HG02981 (cell line): ENCODE results near the gene MCUR1.
"Not testable (repeated sequence)": the region's sequence is repeated elsewhere in the genome, so short reads cannot be mapped to it uniquely, and the experiment has no call there.

Experiments used
- ATAC-seq: cut with Tn5 transposase; IDR thresholded peaks from one replicate; pipeline ENCODE4 v1.9.1; 2021; ENCODE audit warnings: mild to moderate bottlenecking, moderate library complexity; ENCODE audit not compliant: unreplicated experiment

MCUR1 gene

GRCh38 chr6:13829419-13829818, 15.1 kb upstream of the MCUR1 start:
- ATAC-seq, result not testable (repeated sequence)

- ATAC-seq, result not testable (repeated sequence)
Observed at GRCh38 chr6:13828656-13829301, 14.4 kb upstream of the MCUR1 start.

GRCh38 chr6:13827032-13827431, 12.7 kb upstream of the MCUR1 start:
- no peak for ATAC-seq

- no peak for ATAC-seq
Observed at GRCh38 chr6:13825871-13826270, 11.5 kb upstream of the MCUR1 start.

- ATAC-seq, result no peak
Observed at GRCh38 chr6:13818341-13818740, 4.0 kb upstream of the MCUR1 start.

GRCh38 chr6:13814938-13815575, 700 bp upstream of the MCUR1 start:
- no peak for ATAC-seq

GRCh38 chr6:13813621-13814175, 659 bp downstream of the MCUR1 start:
- ATAC-seq, result peak; percentile 29

- no peak for ATAC-seq
Observed at GRCh38 chr6:13813026-13813425, 1.3 kb downstream of the MCUR1 start.

- ATAC-seq, result no peak
Observed at GRCh38 chr6:13812359-13812642, 2.1 kb downstream of the MCUR1 start.

- no peak for ATAC-seq
Observed at GRCh38 chr6:13811627-13812358, 2.6 kb downstream of the MCUR1 start.

- ATAC-seq, result no peak
Observed at GRCh38 chr6:13810688-13811446, 3.5 kb downstream of the MCUR1 start.

- ATAC-seq, result no peak
Observed at GRCh38 chr6:13808801-13809200, 5.6 kb downstream of the MCUR1 start.

- ATAC-seq, result no peak
Observed at GRCh38 chr6:13807696-13808095, 6.7 kb downstream of the MCUR1 start.

GRCh38 chr6:13803581-13803980, 10.8 kb downstream of the MCUR1 start:
- ATAC-seq, result no peak

- ATAC-seq, result no peak
Observed at GRCh38 chr6:13800615-13801014, 13.7 kb downstream of the MCUR1 start.

- ATAC-seq, result no peak
Observed at GRCh38 chr6:13796781-13797180, 17.6 kb downstream of the MCUR1 start.

GRCh38 chr6:13795041-13795750, 19.2 kb downstream of the MCUR1 start:
- ATAC-seq, result peak; percentile 92

- no peak for ATAC-seq
Observed at GRCh38 chr6:13794184-13794583, 20.2 kb downstream of the MCUR1 start.

GRCh38 chr6:13789746-13790145, 24.6 kb downstream of the MCUR1 start:
- ATAC-seq, result no peak

GRCh38 chr6:13788820-13789219, 25.5 kb downstream of the MCUR1 start:
- no peak for ATAC-seq

- no peak for ATAC-seq
Observed at GRCh38 chr6:13787137-13787536, 27.2 kb downstream of the MCUR1 start.
